GM21367 (cell line): ENCODE data around the gene MGAT4C.
"Not testable (repeated sequence)": the region's sequence is repeated elsewhere in the genome, so short reads cannot be mapped to it uniquely, and the experiment has no call there.

ENCODE experiments used
- ATAC-seq: cut with Tn5 transposase; IDR thresholded peaks from one replicate; pipeline ENCODE4 v1.9.1; 2021; ENCODE audit not compliant: unreplicated experiment

The MGAT4C gene

DNA sequence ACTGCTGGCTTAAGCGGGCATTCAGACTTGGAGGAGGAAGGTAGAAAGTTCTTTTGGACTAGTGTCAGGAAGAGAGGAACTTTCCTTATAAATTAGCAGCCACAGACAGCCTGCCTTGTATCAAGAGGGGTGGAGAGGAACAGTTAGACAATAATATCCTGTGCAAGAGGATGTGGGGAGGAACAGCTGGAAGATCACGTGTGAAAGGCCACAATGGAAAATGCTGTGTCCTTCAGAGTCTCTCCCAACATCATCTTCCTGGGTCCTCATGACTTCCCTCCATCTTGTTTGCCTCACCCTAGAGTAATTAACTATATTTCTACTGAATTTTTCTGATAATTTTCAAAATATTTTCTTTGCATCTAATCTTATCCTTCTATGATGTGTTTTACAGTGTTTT is 117.4 kb downstream of the MGAT4C start:
- ATAC-seq, result no peak

GRCh38 chr12:86137936-86138335 is 118.3 kb downstream of the MGAT4C start:
- no peak for ATAC-seq

GRCh38 chr12:86134561-86134960 is 121.6 kb downstream of the MGAT4C start:
- no peak for ATAC-seq

DNA sequence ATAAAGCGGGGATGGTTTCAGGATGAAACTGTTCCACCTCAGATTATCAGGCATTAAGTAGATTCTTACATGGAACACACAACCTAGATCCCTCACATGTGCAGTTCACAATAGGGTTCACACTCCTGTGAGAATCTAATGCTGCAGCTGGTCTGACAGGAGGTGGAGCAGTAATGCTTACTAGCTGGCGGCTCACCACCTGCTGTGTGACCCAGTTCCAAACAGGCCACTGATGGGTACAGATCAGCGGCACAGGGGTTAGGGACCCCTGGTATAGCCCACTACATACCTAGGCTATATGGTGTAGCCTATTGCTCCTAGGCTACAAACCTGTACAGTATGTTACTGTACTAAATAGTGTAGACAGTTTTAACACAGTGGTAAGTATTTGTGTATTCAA is 129.3 kb downstream of the MGAT4C start:
- not testable (repeated sequence) for ATAC-seq

- ATAC-seq, result no peak
These were observed 133.2 kb downstream of the MGAT4C start for GRCh38 chr12:86122846-86123468.

GRCh38 chr12:86118161-86118560 is 138.0 kb downstream of the MGAT4C start:
- no peak for ATAC-seq

- ATAC-seq, result no peak
These were observed 138.5 kb downstream of the MGAT4C start for GRCh38 chr12:86117711-86118110.

DNA sequence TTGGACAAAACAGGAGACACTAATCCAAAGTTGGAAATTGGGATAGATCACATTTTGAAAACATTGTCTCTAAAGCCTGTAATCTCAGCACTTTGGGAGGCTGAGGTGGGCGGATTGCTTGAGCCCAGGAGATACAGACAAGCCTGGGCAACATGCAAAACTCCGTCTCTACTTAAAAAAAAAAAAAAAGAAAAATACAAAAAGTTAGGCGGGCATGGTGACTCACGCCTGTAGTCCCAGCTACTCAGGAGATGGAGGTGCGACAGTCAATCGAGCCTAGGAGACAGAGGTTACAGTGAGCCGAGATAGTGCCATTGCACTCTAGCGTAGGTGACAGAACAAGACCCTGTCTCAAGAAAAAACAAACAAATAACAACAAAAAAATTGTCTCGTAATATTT is 152.1 kb downstream of the MGAT4C start:
- ATAC-seq, result no peak

- no peak for ATAC-seq
These were observed 159.0 kb downstream of the MGAT4C start for GRCh38 chr12:86097161-86097560.

- ATAC-seq, result no peak
These were observed 164.5 kb downstream of the MGAT4C start for GRCh38 chr12:86091681-86092080.

GRCh38 chr12:86081843-86082242 is 174.3 kb downstream of the MGAT4C start:
- ATAC-seq, result no peak

DNA sequence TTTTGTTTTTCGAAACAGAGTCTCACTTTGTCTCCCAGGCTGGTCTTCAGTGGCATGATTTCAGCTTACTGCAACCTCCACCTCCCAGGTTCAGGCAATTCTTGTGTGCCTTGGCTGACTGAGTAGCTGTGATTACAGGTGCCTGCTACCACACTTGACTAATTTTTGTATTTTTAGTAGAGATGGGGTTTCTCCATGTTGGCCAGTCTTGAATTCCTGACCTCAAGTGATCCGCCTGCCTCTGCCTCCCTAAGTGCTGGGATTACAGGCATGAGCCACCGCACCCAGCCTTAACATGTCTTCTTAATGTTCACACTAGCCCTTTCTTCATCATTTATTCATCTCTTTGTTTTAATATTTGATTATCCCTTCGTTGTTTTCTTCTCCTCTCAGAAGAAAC is 197.1 kb downstream of the MGAT4C start:
- not testable (repeated sequence) for ATAC-seq

DNA sequence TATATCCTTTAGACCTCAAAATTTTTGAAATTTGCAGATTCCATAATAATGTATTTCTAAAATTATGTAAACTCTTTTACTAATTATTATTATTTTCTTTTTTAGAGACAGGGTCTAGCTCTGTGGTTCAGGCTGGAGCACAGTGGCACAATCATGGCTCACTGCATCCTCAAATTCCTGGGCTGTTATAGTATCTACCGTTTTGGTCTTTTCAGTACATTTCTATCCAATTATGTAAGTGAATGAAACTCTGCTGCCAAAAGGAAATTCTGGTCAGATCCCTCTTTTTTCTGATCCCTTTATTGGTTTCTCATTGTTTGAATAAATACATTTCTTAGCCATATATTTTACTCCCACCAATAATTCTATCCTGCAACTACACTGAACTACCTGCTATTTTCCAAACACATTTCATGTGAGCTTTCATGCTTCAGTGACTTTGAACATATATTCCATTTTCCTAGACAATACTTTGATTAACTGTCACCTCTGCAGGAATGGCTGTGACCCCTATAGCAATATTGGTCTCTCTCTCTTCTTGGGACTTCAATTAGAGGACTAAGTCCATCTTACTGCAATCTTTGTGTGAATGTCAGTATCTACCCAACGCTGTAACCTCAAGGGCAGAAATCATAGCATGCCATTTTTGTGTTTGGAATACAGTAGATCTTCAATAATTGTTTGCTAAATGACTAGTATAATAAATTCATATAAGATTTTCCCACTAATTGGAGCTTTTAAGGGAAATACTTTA is 198.9 kb downstream of the MGAT4C start:
- ATAC-seq, result no peak

- ATAC-seq, result no peak
These were observed 203.3 kb downstream of the MGAT4C start for GRCh38 chr12:86052921-86053320.

GRCh38 chr12:86050010-86050409 is 206.2 kb downstream of the MGAT4C start:
- no peak for ATAC-seq

GRCh38 chr12:86044396-86044795 is 211.8 kb downstream of the MGAT4C start:
- ATAC-seq, result no peak

DNA sequence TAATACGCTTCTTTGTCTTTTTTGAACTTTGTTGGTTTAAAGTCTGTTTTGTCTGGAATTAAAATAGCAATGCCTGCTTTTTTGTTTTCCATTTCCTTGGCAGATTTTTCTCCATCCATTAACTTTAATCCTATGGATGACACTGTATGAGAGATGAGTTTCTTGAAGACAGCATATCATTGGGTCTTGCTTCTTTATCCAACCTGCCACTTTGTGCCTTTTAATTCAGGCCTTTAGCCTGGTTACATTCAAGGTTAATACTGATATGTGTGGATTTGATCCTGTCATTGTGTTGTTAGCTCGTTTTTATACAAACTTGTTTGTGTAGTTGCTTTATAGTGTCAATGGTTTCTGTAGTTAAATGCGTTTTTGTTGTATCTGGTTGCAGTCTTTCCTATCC is 214.1 kb downstream of the MGAT4C start:
- no peak for ATAC-seq

- no peak for ATAC-seq
These were observed 237.8 kb downstream of the MGAT4C start for GRCh38 chr12:86018361-86018760.

GRCh38 chr12:86015026-86015425 is 241.2 kb downstream of the MGAT4C start:
- no peak for ATAC-seq

DNA sequence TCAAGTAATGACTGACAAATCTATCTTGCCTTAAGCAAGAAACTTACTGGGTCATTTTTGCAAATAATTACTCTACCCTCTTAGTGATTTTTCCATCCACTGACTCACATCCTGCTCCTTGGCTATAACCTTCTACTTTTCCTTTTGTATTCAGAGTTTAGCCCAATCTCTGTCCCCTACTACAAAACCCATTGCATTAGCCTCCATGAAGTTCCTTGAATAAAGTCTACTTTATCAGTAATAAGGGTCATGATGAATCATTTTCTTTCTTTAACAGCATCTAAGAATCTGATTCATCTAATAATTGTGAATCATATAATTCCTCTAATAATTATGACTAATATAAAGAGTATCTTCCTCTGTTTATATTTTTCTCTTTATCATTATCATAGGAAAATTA is 249.5 kb downstream of the MGAT4C start:
- ATAC-seq, result no peak

DNA sequence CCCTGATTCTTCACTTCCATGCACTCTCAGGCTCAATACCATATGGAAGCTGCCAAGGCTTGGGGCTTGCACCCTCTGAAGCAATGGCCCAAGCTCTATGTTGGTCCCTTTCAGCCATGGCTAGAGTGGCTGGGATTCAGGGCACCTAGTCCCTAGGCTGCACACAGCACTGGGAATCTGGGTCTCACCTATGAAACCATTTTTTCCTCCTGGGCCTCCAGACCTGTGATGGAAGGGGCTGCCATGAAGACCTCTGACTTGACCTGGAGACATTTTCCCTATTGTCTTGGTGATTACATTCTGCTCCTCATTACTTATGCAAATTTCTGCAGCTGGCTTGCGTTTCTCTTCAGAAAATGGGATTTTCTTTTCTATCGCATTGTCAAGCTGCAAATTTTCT is 258.1 kb downstream of the MGAT4C start:
- no peak for ATAC-seq

GRCh38 chr12:85996280-85996679 is 259.9 kb downstream of the MGAT4C start:
- no peak for ATAC-seq

- ATAC-seq, result no peak
These were observed 262.4 kb downstream of the MGAT4C start for GRCh38 chr12:85993746-85994145.
